Measurements from ENCODE around the gene PSMC3IP. TPM values are rescaled to one million over a fixed set of nuclear protein-coding genes. Genes with fewer than 3 reads are reported as not detected.
"Not testable (repeated sequence)": the region's sequence is repeated elsewhere in the genome, so short reads cannot be mapped to it uniquely, and the experiment has no call there.

Gene PSMC3IP
- total RNA-seq, 1 donor from 2014 or later: 10.8 TPM

- Mint-ChIP-seq H3K9me3 (no peaks in the 10 kb centered on the region), H3K4me1 (peaks cover 35% of the 10 kb centered on the region), H3K4me3 (peak within 1 kb of the TSS; percentile 93), H3K36me3 (ENCODE audit: low read depth) (peaks cover 32% of the 10 kb centered on the region), H3K27me3 (no peaks in the 10 kb centered on the region), H3K27ac (peak within 1 kb of the TSS; percentile 96)
- TF ChIP-seq, protein P1, sequence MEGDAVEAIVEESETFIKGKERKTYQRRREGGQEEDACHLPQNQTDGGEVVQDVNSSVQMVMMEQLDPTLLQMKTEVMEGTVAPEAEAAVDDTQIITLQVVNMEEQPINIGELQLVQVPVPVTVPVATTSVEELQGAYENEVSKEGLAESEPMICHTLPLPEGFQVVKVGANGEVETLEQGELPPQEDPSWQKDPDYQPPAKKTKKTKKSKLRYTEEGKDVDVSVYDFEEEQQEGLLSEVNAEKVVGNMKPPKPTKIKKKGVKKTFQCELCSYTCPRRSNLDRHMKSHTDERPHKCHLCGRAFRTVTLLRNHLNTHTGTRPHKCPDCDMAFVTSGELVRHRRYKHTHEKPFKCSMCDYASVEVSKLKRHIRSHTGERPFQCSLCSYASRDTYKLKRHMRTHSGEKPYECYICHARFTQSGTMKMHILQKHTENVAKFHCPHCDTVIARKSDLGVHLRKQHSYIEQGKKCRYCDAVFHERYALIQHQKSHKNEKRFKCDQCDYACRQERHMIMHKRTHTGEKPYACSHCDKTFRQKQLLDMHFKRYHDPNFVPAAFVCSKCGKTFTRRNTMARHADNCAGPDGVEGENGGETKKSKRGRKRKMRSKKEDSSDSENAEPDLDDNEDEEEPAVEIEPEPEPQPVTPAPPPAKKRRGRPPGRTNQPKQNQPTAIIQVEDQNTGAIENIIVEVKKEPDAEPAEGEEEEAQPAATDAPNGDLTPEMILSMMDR (IDR thresholded peaks at IDR 0.05): no peak
- ATAC-seq (ENCODE audit: low read depth) (peak; percentile 85), DNase-seq (peak; percentile 82)
- intact Hi-C loops (cut with micrococcal nuclease): loop anchor here (1.0 kb wide), 3 partner anchors 8 to 26 kb away; partner anchors contain the start of genes NAGLU and PSMC3IP
- CTCF ChIA-PET: no interaction called here
- POLR2A ChIA-PET: no interaction called here
Measured at GRCh38 chr17:42561897-42562387, 15.6 kb downstream of the PSMC3IP start, which contains the start of gene COASY. Gene COASY (plus strand): TSS chr17:42562148. CDS start chr17:42562623, 475 bp downstream.

- Mint-ChIP-seq H3K27me3 (no peaks in the 10 kb centered on the region), H3K27ac (no peak overlapping the region), H3K9me3 (no peaks in the 10 kb centered on the region), H3K4me1 (peaks cover 34% of the 10 kb centered on the region), H3K36me3 (ENCODE audit: low read depth) (peaks cover 23% of the 10 kb centered on the region), H3K4me3 (no peak overlapping the region)
- ChIA-PET POLR2A (no interaction called here), CTCF (no interaction called here)
- TF ChIP-seq, protein P1 (IDR thresholded peaks at IDR 0.05): no peak
- DNase-seq (no peak), ATAC-seq (ENCODE audit: low read depth) (no peak)
- intact Hi-C loops (cut with micrococcal nuclease): no loop called here
Measured at GRCh38 chr17:42560246-42560645, 17.3 kb downstream of the PSMC3IP start.

DNA sequence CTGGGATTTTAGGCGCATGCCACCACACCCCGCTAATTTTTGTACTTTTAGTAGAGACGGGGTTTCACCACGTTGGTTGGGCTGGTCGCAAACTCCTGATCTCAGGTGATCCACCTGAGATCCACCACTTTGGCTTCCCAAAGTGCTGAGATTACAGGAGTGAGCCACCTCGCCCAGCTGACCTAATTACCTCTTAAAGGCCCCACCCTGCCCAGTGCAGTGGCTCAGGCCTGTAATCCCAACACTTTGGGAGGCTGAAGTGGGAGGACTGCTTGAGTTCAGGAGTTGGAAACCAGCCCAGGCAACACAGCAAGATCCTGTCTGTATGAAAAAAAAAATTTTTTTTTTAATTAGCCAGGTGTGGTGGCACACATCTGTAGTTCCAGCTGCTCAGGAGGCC, 18.5 kb downstream of the PSMC3IP start:
- intact Hi-C loops (cut with micrococcal nuclease): no loop called here
- H3K4me3 Mint-ChIP-seq: no peak overlapping the region
- H3K4me1 Mint-ChIP-seq: peaks cover 41% of the 10 kb centered on the region
- ChIA-PET POLR2A (interaction anchor here (1.1 kb wide), 1 partner anchor 11 kb away, joined by 5 read pairs; no protein-coding TSS in a partner anchor), CTCF (no interaction called here)
- no peaks in the 10 kb centered on the region for H3K9me3 Mint-ChIP-seq
- ATAC-seq (ENCODE audit: low read depth) (no peak), DNase-seq (no peak)
- no peak overlapping the region for H3K27ac Mint-ChIP-seq
- H3K27me3 Mint-ChIP-seq: no peaks in the 10 kb centered on the region
- peaks cover 16% of the 10 kb centered on the region for H3K36me3 Mint-ChIP-seq (ENCODE audit: low read depth)
- TF ChIP-seq, protein P1 (IDR thresholded peaks at IDR 0.05): no peak

- H3K36me3 Mint-ChIP-seq (ENCODE audit: low read depth); H3K4me3 Mint-ChIP-seq; ATAC-seq (ENCODE audit: low read depth); H3K27ac Mint-ChIP-seq; H3K27me3 Mint-ChIP-seq; intact Hi-C loops (cut with micrococcal nuclease); CTCF ChIA-PET; DNase-seq; H3K9me3 Mint-ChIP-seq: not testable (repeated sequence)
- peaks cover 30% of the 10 kb centered on the region for H3K4me1 Mint-ChIP-seq
- POLR2A ChIA-PET: interaction anchor here (2.7 kb wide), 1 partner anchor 11 kb away, joined by 33 read pairs; the partner anchor contains the start of gene MLX
Measured at GRCh38 chr17:42555961-42556617, 21.4 kb downstream of the PSMC3IP start.

DNA sequence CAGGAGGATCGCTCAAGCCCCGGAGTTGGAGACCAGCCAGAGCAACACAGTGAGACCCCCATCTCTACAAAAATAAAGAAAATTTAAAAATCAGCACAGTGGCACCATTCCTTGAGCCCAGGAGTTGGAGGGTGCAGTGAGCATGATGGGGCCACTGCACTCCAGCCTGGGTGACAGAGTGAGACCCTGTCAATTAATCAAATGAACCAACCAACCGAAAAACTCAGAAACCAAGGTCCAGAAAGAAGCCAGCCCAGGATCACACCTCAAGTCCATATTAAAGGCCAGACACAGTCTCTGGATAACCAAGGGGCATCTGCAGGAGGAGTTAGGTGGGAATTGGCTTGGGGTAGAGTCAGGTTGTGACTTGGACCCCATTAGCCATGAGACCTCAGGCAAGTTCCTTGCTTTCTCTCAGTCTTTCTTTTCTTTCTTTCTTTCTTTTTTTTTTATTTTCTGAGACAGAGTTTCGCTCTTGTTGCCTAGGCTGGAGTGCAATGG, 22.4 kb downstream of the PSMC3IP start:
- ChIA-PET CTCF (interaction anchor here (2.2 kb wide), 1 partner anchor 23 kb away, joined by 11 read pairs; the partner anchor contains the start of gene PSMC3IP), POLR2A (interaction anchor here (0.6 to 2.7 kb wide), 30 partner anchors 8 to 807 kb away, joined by 3 to 33 read pairs (median 4); partner anchors contain the start of genes BECN1, COA3, MLX and NAGLU)
- intact Hi-C loops (cut with micrococcal nuclease): no loop called here
- Mint-ChIP-seq H3K27me3 (no peaks in the 10 kb centered on the region), H3K4me3 (peak overlapping the region; percentile 93), H3K4me1 (peaks cover 27% of the 10 kb centered on the region), H3K9me3 (no peaks in the 10 kb centered on the region), H3K27ac (peak overlapping the region; percentile 93), H3K36me3 (ENCODE audit: low read depth) (peaks cover 2% of the 10 kb centered on the region)
- DNase-seq (no peak), ATAC-seq (ENCODE audit: low read depth) (peak; percentile 4)
- TF ChIP-seq, protein P1 (IDR thresholded peaks at IDR 0.05): no peak
